GM12878 (cell line): ENCODE results near the gene RBP3. TPM values are rescaled to one million over a fixed set of nuclear protein-coding genes. Genes with fewer than 3 reads are reported as not detected.

Experiments used
- ATAC-seq: fragments of 200-7000 bp; cut with Tn5 transposase; 3 replicates; pipeline ENCODE4 v1.9.1; 2020; ENCODE audit warnings: mild to moderate bottlenecking, moderate library complexity
- BruUV-seq: library from RNA; stranded (reverse); fragments of 400-500 nt; replicated peaks from 2 replicates; lab custom pipeline; 2021; lab: Mats Ljungman, UMichigan
- CTCF ChIA-PET: fragments of 300-600 bp; sonication (Branson Sonifier 250); formaldehyde crosslinking; extraction: SDS; loops from one replicate; lab custom pipeline; 2021; ENCODE audit warnings: inconsistent platforms; lab: Yijun Ruan, JAX
- POLR2A ChIA-PET: fragments of 350-600 bp; formaldehyde crosslinking; extraction: SDS; loops from one replicate; lab custom pipeline; 2021; ENCODE audit warnings: inconsistent platforms; lab: Charles Lee
- RAD21 ChIA-PET: fragments of 300-600 bp; sonication (Branson Sonifier 250); formaldehyde crosslinking; loops from one replicate; lab custom pipeline; 2023; ENCODE audit warnings: antibody characterized with exemption; ENCODE audit not compliant: unreplicated experiment; lab: Charles Lee
- SMC1A ChIA-PET: fragments of 300-600 bp; sonication (Branson Sonifier 250); formaldehyde crosslinking; loops from one replicate; lab custom pipeline; 2023; ENCODE audit not compliant: unreplicated experiment, uncharacterized antibody; lab: Charles Lee
- DNase-seq: peaks from one replicate; pipeline ENCODE4 v3.0.0-alpha.2; 2011; ENCODE audit warnings: low read depth, low spot score
- FAIRE-seq: peaks from 3 replicates; lab custom pipeline; 2011; peaks lifted over from hg19 to GRCh38; lab: Jason Lieb, UNC
- H2AFZ ChIP-seq: 2 replicates; pipeline ENCODE4 v1.6.0; 2011; ENCODE audit warnings: low read depth, low read length, control low read depth; ENCODE audit not compliant: control insufficient read depth
- H3K27ac ChIP-seq: 2 replicates; pipeline ENCODE4 v1.5.1; 2011; ENCODE audit warnings: control low read depth; ENCODE audit not compliant: control insufficient read depth, insufficient read depth
- H3K27me3 ChIP-seq, 2 experiments: replicated peaks in 1 of 2; 2 replicates each; pipeline versions ENCODE4 v1.6.0 to v1.6.1; 2011; ENCODE audit warnings: low read length in 1 of 2; ENCODE audit not compliant: control insufficient read depth in 2 of 2, insufficient read depth in 2 of 2
- H3K36me3 ChIP-seq, 2 experiments: 2 replicates each; pipeline ENCODE4 v1.5.1; 2011; ENCODE audit warnings: low read length in 1 of 2; ENCODE audit not compliant: control insufficient read depth in 2 of 2, insufficient read depth in 2 of 2
- H3K4me1 ChIP-seq: 2 replicates; pipeline ENCODE4 v1.6.1; 2011; ENCODE audit warnings: mild to moderate bottlenecking, low read length, moderate library complexity, mixed read lengths; ENCODE audit not compliant: control insufficient read depth, insufficient read depth
- H3K4me2 ChIP-seq: 2 replicates; pipeline ENCODE4 v1.6.0; 2011; ENCODE audit warnings: control low read depth; ENCODE audit not compliant: control insufficient read depth, insufficient read depth
- H3K4me3 ChIP-seq: fragments of 200-600 bp; sonication (generic); 2 replicates; pipeline ENCODE4 v1.5.1; 2016
- H3K79me2 ChIP-seq: 2 replicates; pipeline ENCODE4 v1.6.0; 2011; ENCODE audit warnings: low read length; ENCODE audit not compliant: control insufficient read depth, insufficient read depth
- H3K9ac ChIP-seq: 2 replicates; pipeline ENCODE4 v1.8.0; 2011; ENCODE audit warnings: low read length, control low read depth, mixed read lengths; ENCODE audit not compliant: control insufficient read depth, insufficient read depth
- H3K9me3 ChIP-seq: replicated peaks from 3 replicates; pipeline ENCODE4 v1.5.1; 2011; ENCODE audit warnings: mild to moderate bottlenecking, low read length; ENCODE audit not compliant: control insufficient read depth, insufficient read depth
- H4K20me1 ChIP-seq: 2 replicates; pipeline ENCODE4 v1.6.0; 2011; ENCODE audit not compliant: control insufficient read depth, insufficient read depth
- BMI1 ChIP-seq: fragments of 450-650 bp; IDR thresholded peaks from 2 replicates; pipeline ENCODE4 v1.6.1; 2016; ENCODE audit warnings: mild to moderate bottlenecking, moderate library complexity, borderline replicate concordance
- CEBPB ChIP-seq, 2 experiments: fragments of 150-350 bp in 1 of 2; IDR thresholded peaks; 2 replicates each; pipeline ENCODE4 v1.6.1; 2012 to 2014; ENCODE audit warnings: low read depth in 2 of 2, low read length in 2 of 2, borderline replicate concordance in 1 of 2, inconsistent platforms in 1 of 2
- CREB1 ChIP-seq: IDR thresholded peaks from 2 replicates; pipeline ENCODE4 v1.6.1; 2012; ENCODE audit warnings: low read depth, mild to moderate bottlenecking, inconsistent platforms
- E2F8 ChIP-seq: fragments of 450-650 bp; IDR thresholded peaks from 2 replicates; pipeline ENCODE4 v1.6.1; 2018; ENCODE audit warnings: mild to moderate bottlenecking, low read depth, moderate library complexity; ENCODE audit not compliant: partially characterized antibody
- EED ChIP-seq: sonication (generic); IDR thresholded peaks from 2 replicates; pipeline ENCODE4 v1.6.1; 2016; ENCODE audit warnings: antibody characterized with exemption, low read depth
- ESRRA ChIP-seq: IDR thresholded peaks from 2 replicates; pipeline ENCODE4 v1.6.1; 2012; ENCODE audit warnings: mild to moderate bottlenecking, low read length, improper control_type of control experiment
- JUND ChIP-seq: IDR thresholded peaks from 2 replicates; pipeline ENCODE4 v1.6.1; 2012; ENCODE audit warnings: low read depth, mild to moderate bottlenecking, low read length, improper control_type of control experiment, moderate library complexity
- MYC ChIP-seq: IDR thresholded peaks from 2 replicates; pipeline ENCODE4 v1.6.1; 2011; ENCODE audit warnings: mild to moderate bottlenecking, low read length, moderate library complexity, inconsistent platforms; ENCODE audit not compliant: insufficient read depth, insufficient replicate concordance, insufficient read length, severe bottlenecking
- NFIC ChIP-seq: IDR thresholded peaks from 2 replicates; pipeline ENCODE4 v1.6.1; 2012; ENCODE audit warnings: low read depth, mild to moderate bottlenecking, inconsistent platforms, low read length, moderate library complexity
- RAD51 ChIP-seq: fragments of 450-650 bp; IDR thresholded peaks from 2 replicates; pipeline ENCODE4 v1.6.1; 2016; ENCODE audit warnings: moderate library complexity, mild to moderate bottlenecking, inconsistent platforms
- RUNX3 ChIP-seq: IDR thresholded peaks from 2 replicates; pipeline ENCODE4 v1.6.1; 2012; ENCODE audit warnings: low read length, inconsistent platforms
- SPI1 ChIP-seq: IDR thresholded peaks from 2 replicates; pipeline ENCODE4 v1.6.1; 2011; ENCODE audit warnings: low read depth, mild to moderate bottlenecking, low read length, moderate library complexity, borderline replicate concordance; ENCODE audit not compliant: insufficient read depth
- STAT1 ChIP-seq: fragments of 450-650 bp; conservative IDR thresholded peaks from 2 replicates; pipeline ENCODE4 v1.6.1; 2014; ENCODE audit warnings: antibody characterized with exemption, mild to moderate bottlenecking
- TCF7 ChIP-seq: IDR thresholded peaks from 2 replicates; pipeline ENCODE4 v1.6.1; 2014; ENCODE audit warnings: antibody characterized with exemption, borderline replicate concordance
- WGBS: methylation state at CpG from one replicate; pipeline ENCODE4 v1.1.6; 2016; ENCODE audit warnings: low lambda C conversion rate; ENCODE audit not compliant: insufficient replicate concordance, insufficient coverage; ENCODE audit errors: missing lambda C conversion rate; 5-methylcytosine and 5-hydroxymethylcytosine counted together
- in situ Hi-C: fragments of 300-500 bp; cut with MboI; formaldehyde crosslinking; loops from 9 replicates; pipeline ENCODE4 v1.14.3; 2018; ENCODE audit warnings: mixed read lengths
- intact Hi-C: fragments of 100-400 bp; cut with micrococcal nuclease; formaldehyde crosslinking; loops from one replicate; pipeline ENCODE4 v1.14.2; 2022; ENCODE audit not compliant: unreplicated experiment
- polyA plus RNA-seq, 11 experiments: library from polyadenylated mRNA; depleted of rRNA in 4 of 11; unstranded in 6 of 11; stranded (reverse) in 5 of 11; fragments of >200 nt; fragmentation: Nextera tagmentation in 4 of 11; fragmentation: Illumina TruSeq in 1 of 11; extraction: Ambion mirVana in 4 of 11; extraction: Trizol in 1 of 11; gene quantifications; 1 replicate in 1 of 11; 2 replicates in 10 of 11; pipeline versions ENCODE4 v1.2.1 to v1.2.3, GENCODE V29; 2011 to 2016; ENCODE audit warnings: inconsistent platforms in 2 of 11, missing spikeins in 2 of 11, low read depth in 1 of 11
- total RNA-seq, 4 experiments: library from RNA; depleted of rRNA in 3 of 4; stranded (reverse); fragments of >200 nt in 3 of 4; fragmentation: Illumina TruSeq in 1 of 4; extraction: Trizol in 1 of 4; gene quantifications; 2 replicates each; pipeline versions ENCODE4 v1.2.1 to v1.2.3, GENCODE V29; 2013 to 2021
- TF ChIP-seq, protein P1 (sequence below): fragments of 450-650 bp; IDR thresholded peaks from 2 replicates; pipeline ENCODE4 v1.6.1; 2017; ENCODE audit warnings: mild to moderate bottlenecking, moderate library complexity
- TF ChIP-seq, protein P2 (sequence below): IDR thresholded peaks from 2 replicates; pipeline ENCODE4 v1.6.1; 2011; ENCODE audit warnings: mild to moderate bottlenecking, low read depth, low read length, moderate library complexity; ENCODE audit not compliant: insufficient replicate concordance

RBP3 gene
- total and polyA plus RNA-seq, 10 of the 15 experiments (the other 5 are each of a cell fraction or from before 2014, with no cell fraction given), result not detected

GRCh38 chr10:47336387-47337134 lies 11.6 kb upstream of the RBP3 start:
- Histone ChIP-seq H3K27me3 (no peaks in the 10 kb centered on the region; a peak in 2 of 4 replicates), H3K9me3 (no peaks in the 10 kb centered on the region), H3K36me3 (no peaks in the 10 kb centered on the region), H2AFZ (no peak overlapping the region), H3K4me2 (no peak overlapping the region), H3K4me1 (no peaks in the 10 kb centered on the region), H3K9ac (no peak overlapping the region), H4K20me1 (no peaks in the 10 kb centered on the region), H3K4me3 (no peak overlapping the region), H3K27ac (no peak overlapping the region), H3K79me2 (no peaks in the 10 kb centered on the region)
- FAIRE-seq, result no peak
- no peak for DNase-seq
- in situ Hi-C loops (no loop called here), intact Hi-C loops (no loop called here)
- BruUV-seq, result no TSS peak
- 63% methylated on average over 15 of the region's 15 CpGs for WGBS
- ChIA-PET RAD21 (no interaction called here), SMC1A (no interaction called here), POLR2A (no interaction called here), CTCF (no interaction called here)
- ATAC-seq, result no peak
- TF ChIP-seq JUND (no peak), NFIC (no peak), BMI1 (no peak), STAT1 (no peak), E2F8 (no peak), RAD51 (no peak), TCF7 (no peak), ESRRA (no peak), CEBPB (IDR thresholded peaks at IDR 0.05; ENCODE audit: borderline replicate concordance in 1 of 2, low read depth in 2 of 2, low read length in 2 of 2) (no peak), SPI1 (no peak), EED (no peak), RUNX3 (no peak), CREB1 (no peak), MYC (no peak)
- TF ChIP-seq, protein P1, sequence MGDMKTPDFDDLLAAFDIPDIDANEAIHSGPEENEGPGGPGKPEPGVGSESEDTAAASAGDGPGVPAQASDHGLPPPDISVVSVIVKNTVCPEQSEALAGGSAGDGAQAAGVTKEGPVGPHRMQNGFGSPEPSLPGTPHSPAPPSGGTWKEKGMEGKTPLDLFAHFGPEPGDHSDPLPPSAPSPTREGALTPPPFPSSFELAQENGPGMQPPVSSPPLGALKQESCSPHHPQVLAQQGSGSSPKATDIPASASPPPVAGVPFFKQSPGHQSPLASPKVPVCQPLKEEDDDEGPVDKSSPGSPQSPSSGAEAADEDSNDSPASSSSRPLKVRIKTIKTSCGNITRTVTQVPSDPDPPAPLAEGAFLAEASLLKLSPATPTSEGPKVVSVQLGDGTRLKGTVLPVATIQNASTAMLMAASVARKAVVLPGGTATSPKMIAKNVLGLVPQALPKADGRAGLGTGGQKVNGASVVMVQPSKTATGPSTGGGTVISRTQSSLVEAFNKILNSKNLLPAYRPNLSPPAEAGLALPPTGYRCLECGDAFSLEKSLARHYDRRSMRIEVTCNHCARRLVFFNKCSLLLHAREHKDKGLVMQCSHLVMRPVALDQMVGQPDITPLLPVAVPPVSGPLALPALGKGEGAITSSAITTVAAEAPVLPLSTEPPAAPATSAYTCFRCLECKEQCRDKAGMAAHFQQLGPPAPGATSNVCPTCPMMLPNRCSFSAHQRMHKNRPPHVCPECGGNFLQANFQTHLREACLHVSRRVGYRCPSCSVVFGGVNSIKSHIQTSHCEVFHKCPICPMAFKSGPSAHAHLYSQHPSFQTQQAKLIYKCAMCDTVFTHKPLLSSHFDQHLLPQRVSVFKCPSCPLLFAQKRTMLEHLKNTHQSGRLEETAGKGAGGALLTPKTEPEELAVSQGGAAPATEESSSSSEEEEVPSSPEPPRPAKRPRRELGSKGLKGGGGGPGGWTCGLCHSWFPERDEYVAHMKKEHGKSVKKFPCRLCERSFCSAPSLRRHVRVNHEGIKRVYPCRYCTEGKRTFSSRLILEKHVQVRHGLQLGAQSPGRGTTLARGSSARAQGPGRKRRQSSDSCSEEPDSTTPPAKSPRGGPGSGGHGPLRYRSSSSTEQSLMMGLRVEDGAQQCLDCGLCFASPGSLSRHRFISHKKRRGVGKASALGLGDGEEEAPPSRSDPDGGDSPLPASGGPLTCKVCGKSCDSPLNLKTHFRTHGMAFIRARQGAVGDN, result no peak
- TF ChIP-seq, protein P2, sequence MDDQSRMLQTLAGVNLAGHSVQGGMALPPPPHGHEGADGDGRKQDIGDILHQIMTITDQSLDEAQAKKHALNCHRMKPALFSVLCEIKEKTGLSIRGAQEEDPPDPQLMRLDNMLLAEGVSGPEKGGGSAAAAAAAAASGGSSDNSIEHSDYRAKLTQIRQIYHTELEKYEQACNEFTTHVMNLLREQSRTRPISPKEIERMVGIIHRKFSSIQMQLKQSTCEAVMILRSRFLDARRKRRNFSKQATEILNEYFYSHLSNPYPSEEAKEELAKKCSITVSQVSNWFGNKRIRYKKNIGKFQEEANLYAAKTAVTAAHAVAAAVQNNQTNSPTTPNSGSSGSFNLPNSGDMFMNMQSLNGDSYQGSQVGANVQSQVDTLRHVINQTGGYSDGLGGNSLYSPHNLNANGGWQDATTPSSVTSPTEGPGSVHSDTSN, result no peak
